H1 (cell line): ENCODE results near the gene MLPH. TPM values are rescaled to one million over a fixed set of nuclear protein-coding genes. Genes with fewer than 3 reads are reported as not detected.
A peak's percentile ranks its signal among the peaks of the same experiment; 100 is the strongest.

Experiments used
- CTCF ChIA-PET: fragments of 300-600 bp; sonication (Branson Sonifier 250); formaldehyde crosslinking; loops from one replicate; lab custom pipeline; 2021; ENCODE audit not compliant: partially characterized antibody; lab: Charles Lee
- POLR2A ChIA-PET: fragments of 300-600 bp; sonication (Branson Sonifier 250); formaldehyde crosslinking; loops from one replicate; lab custom pipeline; 2021; ENCODE audit warnings: inconsistent platforms; ENCODE audit not compliant: partially characterized antibody; lab: Charles Lee
- DNase-seq, 2 experiments: peaks; one replicate each; pipeline versions ENCODE4 v3.0.0 to v3.0.0-alpha.2; 2010 to 2022; ENCODE audit warnings: low spot score in 2 of 2, low read depth in 1 of 2, mixed read lengths in 1 of 2
- FAIRE-seq: peaks from 2 replicates; lab custom pipeline; 2011; peaks lifted over from hg19 to GRCh38; lab: Jason Lieb, UNC
- H2AFZ ChIP-seq: 2 replicates; pipeline ENCODE4 v1.8.1; 2012; ENCODE audit warnings: low read length, inconsistent platforms
- H2AK5ac ChIP-seq: 2 replicates; pipeline ENCODE4 v1.6.1; 2013; ENCODE audit warnings: low read depth, low read length
- H2BK120ac ChIP-seq: replicated peaks from 2 replicates; pipeline ENCODE3; 2013; ENCODE audit warnings: low read depth, low read length, inconsistent platforms
- H2BK12ac ChIP-seq: 2 replicates; pipeline ENCODE4 v1.6.1; 2013; ENCODE audit warnings: low read depth, low read length
- H2BK15ac ChIP-seq: 2 replicates; pipeline ENCODE4 v1.6.1; 2013; ENCODE audit warnings: low read length
- H2BK20ac ChIP-seq: 2 replicates; pipeline ENCODE4 v1.6.1; 2013; ENCODE audit warnings: low read length
- H2BK5ac ChIP-seq: 2 replicates; pipeline ENCODE4 v1.6.1; 2013; ENCODE audit warnings: low read depth, low read length
- H3K14ac ChIP-seq: 2 replicates; pipeline ENCODE4 v1.6.1; 2013; ENCODE audit warnings: inconsistent platforms; ENCODE audit not compliant: insufficient read length
- H3K18ac ChIP-seq: 2 replicates; pipeline ENCODE4 v1.6.1; 2013; ENCODE audit warnings: low read length; ENCODE audit errors: extremely low read depth
- H3K23ac ChIP-seq: 2 replicates; pipeline ENCODE4 v1.6.1; 2013; ENCODE audit warnings: inconsistent platforms; ENCODE audit not compliant: insufficient read length
- H3K23me2 ChIP-seq: 2 replicates; pipeline ENCODE4 v1.6.1; 2013; ENCODE audit warnings: low read depth, low read length
- H3K27ac ChIP-seq: 2 replicates; pipeline ENCODE4 v1.6.1; 2011; ENCODE audit warnings: low read depth, low read length, inconsistent platforms
- H3K27me3 ChIP-seq, 4 experiments: replicated peaks in 1 of 4; 1 replicate in 1 of 4; 2 replicates in 3 of 4; pipeline versions ENCODE4 v1.6.1 to v1.8.1; 2011 to 2013; ENCODE audit warnings: low read length in 3 of 4, mild to moderate bottlenecking in 3 of 4, inconsistent platforms in 2 of 4, mixed read lengths in 2 of 4, moderate library complexity in 1 of 4; ENCODE audit not compliant: control insufficient read depth in 3 of 4, insufficient read depth in 3 of 4; ENCODE audit errors: extremely low read depth in 1 of 4
- H3K36me3 ChIP-seq, 4 experiments: 2 replicates each; pipeline versions ENCODE4 v1.6.1 to v1.8.1; 2011 to 2013; ENCODE audit warnings: mild to moderate bottlenecking in 4 of 4, low read length in 3 of 4, moderate library complexity in 2 of 4, control low read depth in 1 of 4, inconsistent platforms in 1 of 4; ENCODE audit not compliant: insufficient read depth in 4 of 4, control insufficient read depth in 2 of 4
- H3K4ac ChIP-seq: replicated peaks from 2 replicates; pipeline ENCODE3; 2013; ENCODE audit warnings: low read length, low read depth, mixed read lengths, inconsistent platforms; ENCODE audit not compliant: insufficient read length
- H3K4me1 ChIP-seq, 4 experiments: replicated peaks in 1 of 4; 1 replicate in 1 of 4; 2 replicates in 3 of 4; pipeline versions ENCODE4 v1.6.1 to v1.8.1; 2011 to 2013; ENCODE audit warnings: low read length in 3 of 4, inconsistent platforms in 2 of 4, mixed read lengths in 1 of 4; ENCODE audit not compliant: insufficient read depth in 4 of 4, control insufficient read depth in 3 of 4
- H3K4me2 ChIP-seq, 2 experiments: 2 replicates each; pipeline versions ENCODE4 v1.6.1 to v1.8.1; 2011 to 2013; ENCODE audit warnings: low read depth in 2 of 2, low read length in 2 of 2, control low read depth in 1 of 2, inconsistent platforms in 1 of 2, mild to moderate bottlenecking in 1 of 2; ENCODE audit not compliant: insufficient read depth in 1 of 2
- H3K4me3 ChIP-seq, 4 experiments: fragments of 200-600, 300-600 bp in 1 of 4; sonication (generic), shearing (Covaris generic), sonication (Bioruptor Twin) in 1 of 4; 2 replicates each; pipeline versions ENCODE4 v1.5.1 to v1.8.1; 2011 to 2016; ENCODE audit warnings: low read length in 4 of 4, low read depth in 3 of 4, control low read depth in 2 of 4, inconsistent platforms in 2 of 4, mild to moderate bottlenecking in 2 of 4, mixed read lengths in 1 of 4, moderate library complexity in 1 of 4; ENCODE audit not compliant: insufficient read depth in 2 of 4; ENCODE audit errors: extremely low read depth in 1 of 4
- H3K56ac ChIP-seq: replicated peaks from 2 replicates; pipeline ENCODE3; 2013; ENCODE audit warnings: low read depth, mild to moderate bottlenecking, mixed read lengths, low read length, inconsistent platforms; ENCODE audit not compliant: insufficient read length
- H3K79me1 ChIP-seq: 2 replicates; pipeline ENCODE4 v1.6.1; 2013; ENCODE audit warnings: low read depth, low read length, control low read depth
- H3K79me2 ChIP-seq, 2 experiments: 2 replicates each; pipeline versions ENCODE4 v1.6.1 to v1.8.1; 2012 to 2013; ENCODE audit warnings: low read length in 2 of 2, mild to moderate bottlenecking in 2 of 2, inconsistent platforms in 1 of 2; ENCODE audit not compliant: insufficient read depth in 2 of 2, control insufficient read depth in 1 of 2
- H3K9ac ChIP-seq, 4 experiments: replicated peaks in 1 of 4; 1 replicate in 1 of 4; 2 replicates in 3 of 4; pipeline versions ENCODE4 v1.6.1 to v1.8.1; 2011 to 2013; ENCODE audit warnings: low read depth in 3 of 4, low read length in 3 of 4, control low read depth in 2 of 4, mild to moderate bottlenecking in 2 of 4, moderate library complexity in 2 of 4, inconsistent platforms in 1 of 4; ENCODE audit errors: extremely low read depth in 1 of 4
- H3K9me3 ChIP-seq, 2 experiments: 2 replicates each; pipeline versions ENCODE4 v1.6.1 to v1.8.1; 2012 to 2013; ENCODE audit warnings: mild to moderate bottlenecking in 2 of 2, moderate library complexity in 2 of 2, control low read depth in 1 of 2, inconsistent platforms in 1 of 2, low read depth in 1 of 2, low read length in 1 of 2, mixed read lengths in 1 of 2; ENCODE audit not compliant: insufficient read depth in 2 of 2
- H4K20me1 ChIP-seq, 2 experiments: replicated peaks in 1 of 2; 2 replicates each; pipeline versions ENCODE3 to v1.8.1; 2011 to 2013; ENCODE audit warnings: inconsistent platforms in 2 of 2, low read length in 2 of 2, mild to moderate bottlenecking in 1 of 2; ENCODE audit not compliant: insufficient read depth in 2 of 2, control insufficient read depth in 1 of 2
- H4K5ac ChIP-seq: 2 replicates; pipeline ENCODE4 v1.6.1; 2013; ENCODE audit warnings: low read length, low read depth, mixed read lengths, inconsistent platforms; ENCODE audit not compliant: insufficient read length
- H4K8ac ChIP-seq: 2 replicates; pipeline ENCODE4 v1.8.0; 2013; ENCODE audit warnings: mild to moderate bottlenecking, moderate library complexity, low read length, inconsistent platforms; ENCODE audit not compliant: insufficient read depth; ENCODE audit errors: extremely low read depth
- H4K91ac ChIP-seq: replicated peaks from 2 replicates; pipeline ENCODE3; 2013; ENCODE audit warnings: low read length, mixed read lengths, inconsistent platforms; ENCODE audit not compliant: insufficient read length
- RBBP5 ChIP-seq: IDR thresholded peaks from 2 replicates; pipeline ENCODE4 v1.7.1; 2012; ENCODE audit warnings: low read depth, mild to moderate bottlenecking, inconsistent platforms, low read length, moderate library complexity, borderline replicate concordance
- TEAD4 ChIP-seq: IDR thresholded peaks from 2 replicates; pipeline ENCODE4 v1.6.1; 2012; ENCODE audit warnings: low read depth, low read length, inconsistent platforms, mixed read lengths
- WGBS, 2 experiments: shearing (Covaris generic) in 1 of 2; methylation state at CpG; one replicate each; pipeline versions ENCODE4 v1.1.6 to v1.1.7; 2013 to 2015; ENCODE audit warnings: low lambda C conversion rate in 2 of 2, mixed read lengths in 2 of 2, inconsistent platforms in 1 of 2, low coverage in 1 of 2, missing lambda C conversion rate in 1 of 2; ENCODE audit not compliant: insufficient replicate concordance in 2 of 2, insufficient coverage in 1 of 2, insufficient read length in 1 of 2; ENCODE audit errors: extremely low coverage in 1 of 2, missing lambda C conversion rate in 1 of 2; 5-methylcytosine and 5-hydroxymethylcytosine counted together
- polyA plus RNA-seq, 7 experiments: library from polyadenylated mRNA; depleted of rRNA in 3 of 7; stranded (reverse) in 5 of 7; unstranded in 2 of 7; fragments of >200 nt in 5 of 7; fragments of 200-250 nt in 2 of 7; gene quantifications; 1 replicate in 5 of 7; 2 replicates in 1 of 7; 4 replicates in 1 of 7; pipeline versions ENCODE4 v1.2.1 to v1.2.3, GENCODE V29; 2011 to 2013; ENCODE audit warnings: missing spikeins in 2 of 7, mixed read lengths in 2 of 7
- total RNA-seq: library from RNA; stranded (reverse); fragmentation: NEBNext Ultra II Directional; extraction: Animal tissue kit (Norgen Biotek cat#: 25700); gene quantifications from 2 replicates; pipeline ENCODE4 v1.2.1, GENCODE V29; 2021

The MLPH gene
- total and polyA plus RNA-seq, 2 of the 8 experiments (the other 6 are each of a cell fraction or from before 2014, with no cell fraction given), result 12.7 to 17.0 TPM

DNA sequence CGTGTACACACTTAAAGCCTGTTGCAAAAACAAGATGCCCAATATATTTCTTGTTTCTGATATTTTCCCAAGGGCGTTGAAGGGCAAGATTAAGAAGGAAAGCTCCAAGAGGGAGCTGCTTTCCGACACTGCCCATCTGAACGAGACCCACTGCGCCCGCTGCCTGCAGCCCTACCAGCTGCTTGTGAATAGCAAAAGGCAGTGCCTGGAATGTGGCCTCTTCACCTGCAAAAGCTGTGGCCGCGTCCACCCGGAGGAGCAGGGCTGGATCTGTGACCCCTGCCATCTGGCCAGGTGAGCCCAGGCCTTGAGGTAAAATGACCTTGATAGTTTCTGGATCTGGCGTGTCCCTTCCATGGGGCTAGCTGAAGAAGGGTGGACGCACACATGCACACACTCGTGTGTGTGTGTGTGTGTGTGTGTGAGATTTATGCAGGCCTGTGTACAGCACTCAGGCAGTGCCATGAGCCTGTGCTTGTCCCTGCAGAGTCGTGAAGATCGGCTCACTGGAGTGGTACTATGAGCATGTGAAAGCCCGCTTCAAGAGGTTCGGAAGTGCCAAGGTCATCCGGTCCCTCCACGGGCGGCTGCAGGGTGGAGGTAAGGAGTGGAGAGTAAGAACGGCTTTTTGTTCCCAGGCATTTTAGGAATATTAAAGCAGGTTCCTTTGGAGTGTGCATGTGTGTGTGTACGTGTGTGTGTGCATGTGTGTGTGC, 23.6 kb downstream of the MLPH start:
- no peak overlapping the region for H3K18ac ChIP-seq
- no peak overlapping the region for H3K23ac ChIP-seq
- no peak overlapping the region for H3K4ac ChIP-seq
- no peak overlapping the region for H4K5ac ChIP-seq
- H3K36me3 ChIP-seq, result 0 out of 8 replicates have a peak, but pooled peaks cover 0 to 5% (median 0%) of the 10 kb centered on the region in 4 experiments
- ChIA-PET POLR2A (interaction anchor here (0.6 kb wide), 1 partner anchor 113 kb away, joined by 3 read pairs; no protein-coding TSS in a partner anchor), CTCF (interaction anchor here (0.7 to 6.8 kb wide), 17 partner anchors 8 to 272 kb away, joined by 3 to 78 read pairs (median 4); partner anchors contain the start of gene MLPH)
- no peaks in the 10 kb centered on the region for H3K23me2 ChIP-seq
- 0 out of 2 replicates have a peak overlapping the region, but pooled peaks have one; percentile 9 for H2BK12ac ChIP-seq
- H3K79me1 ChIP-seq, result no peaks in the 10 kb centered on the region
- no peak overlapping the region for H2AFZ ChIP-seq
- WGBS, 2 experiments, result 90% methylated on average over 21 of the region's 21 CpGs; no CpG with 5 or more reads in 1 of the 2 experiments
- H3K4me3 ChIP-seq, result no peak overlapping the region
- FAIRE-seq, result no peak
- no peak overlapping the region for H3K4me2 ChIP-seq
- no peak overlapping the region for H2BK5ac ChIP-seq
- no peak for TF ChIP-seq RBBP5
- 0 out of 2 replicates have a peak, but pooled peaks have one; percentile 8 for TF ChIP-seq TEAD4
- H3K9ac ChIP-seq, result no peak overlapping the region
- no peak overlapping the region for H3K14ac ChIP-seq
- no peak overlapping the region for H2AK5ac ChIP-seq
- H3K27me3 ChIP-seq, result no peaks in the 10 kb centered on the region
- no peak overlapping the region for H3K56ac ChIP-seq
- H3K27ac ChIP-seq, result no peak overlapping the region
- H2BK20ac ChIP-seq, result no peak overlapping the region
- no peaks in the 10 kb centered on the region for H3K79me2 ChIP-seq
- no peak overlapping the region for H4K8ac ChIP-seq
- no peak overlapping the region for H2BK15ac ChIP-seq
- no peaks in the 10 kb centered on the region for H4K20me1 ChIP-seq
- DNase-seq, result no peak
- H3K9me3 ChIP-seq, result no peaks in the 10 kb centered on the region
- H2BK120ac ChIP-seq, result no peak overlapping the region
- peaks cover 0 to 3% (median 1%) of the 10 kb centered on the region in 4 experiments; a peak in 3 of 7 replicates for H3K4me1 ChIP-seq
- no peak overlapping the region for H4K91ac ChIP-seq
